IPS DF 19.7 (cell line): Measurements from ENCODE around the gene CDH13.

Experiments
- DNase-seq: peaks from one replicate; pipeline ENCODE4 v3.0.0-alpha.2; 2013; ENCODE audit warnings: low read depth, low spot score

The CDH13 gene

GRCh38 chr16:83298541-83298940 is 671.8 kb downstream of the CDH13 start:
- DNase-seq: no peak

GRCh38 chr16:83300326-83300725 is 673.6 kb downstream of the CDH13 start:
- no peak for DNase-seq

- DNase-seq: no peak
These were observed 675.2 kb downstream of the CDH13 start for GRCh38 chr16:83301971-83302370.

GRCh38 chr16:83302853-83303252 is 676.1 kb downstream of the CDH13 start:
- DNase-seq: no peak

GRCh38 chr16:83305092-83305491 is 678.3 kb downstream of the CDH13 start:
- no peak for DNase-seq

- no peak for DNase-seq
These were observed 680.3 kb downstream of the CDH13 start for GRCh38 chr16:83306961-83307593.

- no peak for DNase-seq
These were observed 680.8 kb downstream of the CDH13 start for GRCh38 chr16:83307594-83307992.

GRCh38 chr16:83308414-83308813 is 681.6 kb downstream of the CDH13 start:
- no peak for DNase-seq

GRCh38 chr16:83310816-83311215 is 684.0 kb downstream of the CDH13 start:
- DNase-seq: no peak

- peak; percentile 9 for DNase-seq
These were observed 685.4 kb downstream of the CDH13 start for GRCh38 chr16:83312015-83312717.

- no peak for DNase-seq
These were observed 686.0 kb downstream of the CDH13 start for GRCh38 chr16:83312718-83313245.

GRCh38 chr16:83315271-83315670 is 688.5 kb downstream of the CDH13 start:
- DNase-seq: no peak

- no peak for DNase-seq
These were observed 689.7 kb downstream of the CDH13 start for GRCh38 chr16:83316458-83316857.

- DNase-seq: no peak
These were observed 691.6 kb downstream of the CDH13 start for GRCh38 chr16:83318390-83318789.

- DNase-seq: no peak
These were observed 702.2 kb downstream of the CDH13 start for GRCh38 chr16:83328936-83329335.

GRCh38 chr16:83329441-83329840 is 702.7 kb downstream of the CDH13 start:
- DNase-seq: no peak

- DNase-seq: no peak
These were observed 703.5 kb downstream of the CDH13 start for GRCh38 chr16:83330251-83330650.

GRCh38 chr16:83335076-83335475 is 708.3 kb downstream of the CDH13 start:
- DNase-seq: no peak

GRCh38 chr16:83336603-83337002 is 709.8 kb downstream of the CDH13 start:
- no peak for DNase-seq

GRCh38 chr16:83338138-83338537 is 711.4 kb downstream of the CDH13 start:
- DNase-seq: no peak

- DNase-seq: no peak
These were observed 712.2 kb downstream of the CDH13 start for GRCh38 chr16:83338941-83339340.

- no peak for DNase-seq
These were observed 717.2 kb downstream of the CDH13 start for GRCh38 chr16:83343935-83344366.
